Neural progenitor cell (in vitro differentiated cells): ENCODE results near the gene IFNLR1. TPM values are rescaled to one million over a fixed set of nuclear protein-coding genes. Genes with fewer than 3 reads are reported as not detected.
A peak's percentile ranks its signal among the peaks of the same experiment; 100 is the strongest.

ENCODE experiments used
- DNase-seq: peaks from one replicate; pipeline ENCODE4 v3.0.0-alpha.2; 2016; ENCODE audit warnings: low spot score
- H2AFZ ChIP-seq: fragments of 200-600 bp; sonication (generic); replicated peaks from 2 replicates; pipeline ENCODE4 v1.6.1; 2016; ENCODE audit warnings: antibody characterized with exemption
- H3F3A ChIP-seq: fragments of 200-600 bp; sonication (generic); 2 replicates; pipeline ENCODE4 v1.6.1; 2016; ENCODE audit warnings: antibody characterized with exemption, low read depth
- H3K27ac ChIP-seq: fragments of 200-600 bp; sonication (generic); 2 replicates; pipeline ENCODE4 v1.5.1; 2016; ENCODE audit warnings: mild to moderate bottlenecking
- H3K27me3 ChIP-seq: fragments of 200-600 bp; sonication (generic); 2 replicates; pipeline ENCODE4 v1.6.1; 2016; ENCODE audit warnings: mild to moderate bottlenecking, moderate library complexity
- H3K36me3 ChIP-seq: fragments of 200-600 bp; sonication (generic); 2 replicates; pipeline ENCODE4 v1.5.1; 2016
- H3K4me1 ChIP-seq: fragments of 200-600 bp; sonication (generic); 2 replicates; pipeline ENCODE4 v1.6.1; 2016; ENCODE audit warnings: mixed run types
- H3K4me2 ChIP-seq: fragments of 200-600 bp; sonication (generic); 2 replicates; pipeline ENCODE4 v1.6.1; 2016
- H3K4me3 ChIP-seq: fragments of 200-600 bp; sonication (generic); 2 replicates; pipeline ENCODE4 v1.5.1; 2016
- H3K79me2 ChIP-seq: fragments of 200-600 bp; sonication (generic); 2 replicates; pipeline ENCODE4 v1.6.1; 2016; ENCODE audit warnings: low read depth
- H3K9ac ChIP-seq: fragments of 200-600 bp; sonication (generic); 2 replicates; pipeline ENCODE4 v1.6.1; 2016
- H3K9me3 ChIP-seq: fragments of 200-600 bp; sonication (generic); 2 replicates; pipeline ENCODE4 v1.5.1; 2016; ENCODE audit warnings: low read depth
- H4K20me1 ChIP-seq: fragments of 200-600 bp; sonication (generic); 2 replicates; pipeline ENCODE4 v1.6.1; 2016; ENCODE audit warnings: low read depth
- H3K27ac Mint-ChIP-seq: 3 replicates; pipeline ENCODE4 v1.8.0; 2021; ENCODE audit warnings: mixed read lengths
- H3K27me3 Mint-ChIP-seq: 2 replicates; pipeline ENCODE4 v1.8.0; 2022; ENCODE audit warnings: low read depth, mild to moderate bottlenecking, inconsistent platforms, moderate library complexity, mixed read lengths; ENCODE audit not compliant: insufficient read depth
- H3K36me3 Mint-ChIP-seq: 3 replicates; pipeline ENCODE4 v1.8.0; 2021; ENCODE audit warnings: mixed read lengths
- H3K4me1 Mint-ChIP-seq: 3 replicates; pipeline ENCODE4 v1.8.0; 2021; ENCODE audit warnings: mixed read lengths
- H3K4me3 Mint-ChIP-seq: 3 replicates; pipeline ENCODE4 v1.8.0; 2021; ENCODE audit warnings: mild to moderate bottlenecking, moderate library complexity, mixed read lengths
- H3K9me3 Mint-ChIP-seq: 3 replicates; pipeline ENCODE4 v1.8.0; 2020; ENCODE audit warnings: mixed read lengths
- EZH2 ChIP-seq: fragments of 200-600 bp; sonication (generic); IDR thresholded peaks from 2 replicates; pipeline ENCODE4 v1.6.1; 2017; ENCODE audit warnings: antibody characterized with exemption, mild to moderate bottlenecking, moderate library complexity
- EZH2phosphoT487 ChIP-seq: fragments of 200-600 bp; sonication (generic); IDR thresholded peaks from 2 replicates; pipeline ENCODE4 v1.6.1; 2017; ENCODE audit warnings: antibody characterized with exemption
- total RNA-seq: library from RNA; depleted of rRNA; stranded (reverse); fragments of >200 nt; gene quantifications from 2 replicates; pipeline ENCODE4 v1.2.3, GENCODE V29; 2015; ENCODE audit warnings: low replicate concordance
- TF ChIP-seq, protein P1 (sequence below): fragments of 200-600 bp; sonication (generic); IDR thresholded peaks from 2 replicates; pipeline ENCODE4 v1.5.1; 2017; ENCODE audit warnings: antibody characterized with exemption, mild to moderate bottlenecking

IFNLR1 gene
- total RNA-seq, 1 donor from 2014 or later, result 3.3 TPM

DNA sequence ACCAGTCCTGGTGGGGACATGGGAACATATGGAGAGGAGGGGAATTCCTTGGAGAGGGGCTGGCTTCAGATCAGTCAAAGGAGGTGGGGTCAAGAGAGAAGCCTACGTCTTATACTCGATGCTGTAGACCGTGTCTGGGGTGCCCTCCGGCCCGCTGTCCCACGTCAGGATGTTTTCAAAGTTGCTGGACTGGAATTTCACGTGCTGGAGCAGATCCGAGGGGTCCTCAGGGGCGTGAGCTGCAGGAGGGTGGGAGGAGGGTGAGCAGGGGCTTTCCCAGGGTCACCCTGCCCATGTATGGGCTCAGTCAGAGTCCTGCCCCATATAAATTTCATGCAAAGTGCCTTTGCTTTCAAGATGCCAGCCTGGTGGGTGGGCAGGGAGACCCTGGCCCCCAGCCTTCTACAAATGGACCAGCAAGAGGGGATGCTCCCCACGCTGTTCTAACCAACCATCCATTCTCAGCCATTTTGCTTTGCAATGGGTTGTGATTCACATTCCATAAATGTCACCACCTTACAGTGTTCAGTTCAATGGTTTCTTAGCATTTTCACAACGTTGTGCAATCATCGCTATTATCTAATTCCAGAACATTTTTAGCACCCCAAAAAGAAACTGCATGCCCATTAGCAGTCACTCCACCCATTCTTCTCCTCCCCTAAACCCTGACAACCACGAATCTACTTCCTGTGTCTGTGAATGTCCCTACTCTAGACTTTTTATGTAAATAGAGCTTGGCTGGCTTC is 48.4 kb downstream of the IFNLR1 start:
- TF ChIP-seq, protein P1, sequence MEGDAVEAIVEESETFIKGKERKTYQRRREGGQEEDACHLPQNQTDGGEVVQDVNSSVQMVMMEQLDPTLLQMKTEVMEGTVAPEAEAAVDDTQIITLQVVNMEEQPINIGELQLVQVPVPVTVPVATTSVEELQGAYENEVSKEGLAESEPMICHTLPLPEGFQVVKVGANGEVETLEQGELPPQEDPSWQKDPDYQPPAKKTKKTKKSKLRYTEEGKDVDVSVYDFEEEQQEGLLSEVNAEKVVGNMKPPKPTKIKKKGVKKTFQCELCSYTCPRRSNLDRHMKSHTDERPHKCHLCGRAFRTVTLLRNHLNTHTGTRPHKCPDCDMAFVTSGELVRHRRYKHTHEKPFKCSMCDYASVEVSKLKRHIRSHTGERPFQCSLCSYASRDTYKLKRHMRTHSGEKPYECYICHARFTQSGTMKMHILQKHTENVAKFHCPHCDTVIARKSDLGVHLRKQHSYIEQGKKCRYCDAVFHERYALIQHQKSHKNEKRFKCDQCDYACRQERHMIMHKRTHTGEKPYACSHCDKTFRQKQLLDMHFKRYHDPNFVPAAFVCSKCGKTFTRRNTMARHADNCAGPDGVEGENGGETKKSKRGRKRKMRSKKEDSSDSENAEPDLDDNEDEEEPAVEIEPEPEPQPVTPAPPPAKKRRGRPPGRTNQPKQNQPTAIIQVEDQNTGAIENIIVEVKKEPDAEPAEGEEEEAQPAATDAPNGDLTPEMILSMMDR, result no peak
- TF ChIP-seq EZH2 (no peak), EZH2phosphoT487 (no peak)
- peaks cover 14% of the 10 kb centered on the region for H3K4me1 Mint-ChIP-seq
- no peaks in the 10 kb centered on the region for H3K36me3 ChIP-seq
- H3K27ac Mint-ChIP-seq, result peak overlapping the region; percentile 29
- DNase-seq, result no peak
- H2AFZ ChIP-seq, result no peak overlapping the region
- no peak overlapping the region for H3K4me3 ChIP-seq
- no peak overlapping the region for H3K4me3 Mint-ChIP-seq
- H3K27ac ChIP-seq, result no peak overlapping the region
- H3K9me3 ChIP-seq, result no peaks in the 10 kb centered on the region
- no peak overlapping the region for H3K9ac ChIP-seq
- H4K20me1 ChIP-seq, result no peaks in the 10 kb centered on the region
- H3K4me2 ChIP-seq, result no peak overlapping the region
- no peaks in the 10 kb centered on the region for H3K4me1 ChIP-seq
- no peaks in the 10 kb centered on the region for H3K27me3 ChIP-seq
- H3K36me3 Mint-ChIP-seq, result no peaks in the 10 kb centered on the region
- no peaks in the 10 kb centered on the region for H3F3A ChIP-seq
- H3K27me3 Mint-ChIP-seq, result peaks cover 18% of the 10 kb centered on the region
- H3K9me3 Mint-ChIP-seq, result no peaks in the 10 kb centered on the region
- no peaks in the 10 kb centered on the region for H3K79me2 ChIP-seq

DNA sequence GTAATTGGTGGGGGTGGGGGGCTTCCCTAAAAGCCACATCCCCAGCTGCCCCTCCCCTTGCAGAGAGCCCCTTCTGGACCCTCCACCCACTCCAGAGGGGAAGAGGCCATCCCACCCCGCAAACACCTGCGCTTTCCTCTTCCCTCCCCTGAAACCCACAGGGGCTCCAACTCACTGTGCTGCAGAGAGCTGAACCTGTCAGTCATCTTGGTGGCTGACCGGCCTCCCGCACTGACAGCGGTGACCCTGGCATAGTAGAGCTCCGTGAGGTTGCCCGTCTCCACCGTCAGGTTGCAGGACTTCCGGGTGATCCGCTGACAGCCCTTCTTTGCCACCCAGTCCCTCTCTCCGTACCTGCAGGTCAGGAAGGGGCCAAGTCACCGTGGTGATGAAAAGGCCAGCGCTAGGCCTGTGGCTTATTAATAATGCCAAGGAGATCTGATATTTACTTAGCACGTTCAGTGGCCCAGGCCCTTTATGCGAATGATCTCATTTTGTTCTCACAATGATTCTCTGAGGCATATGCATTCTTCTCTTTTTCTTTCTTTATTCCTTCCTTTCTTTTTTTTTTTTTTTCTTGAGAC is 50.0 kb downstream of the IFNLR1 start:
- Mint-ChIP-seq H3K36me3 (no peaks in the 10 kb centered on the region), H3K4me3 (no peak overlapping the region), H3K27ac (peak overlapping the region; percentile 52), H3K4me1 (peaks cover 14% of the 10 kb centered on the region), H3K27me3 (peaks cover 16% of the 10 kb centered on the region), H3K9me3 (peaks cover 2% of the 10 kb centered on the region)
- H2AFZ ChIP-seq, result no peak overlapping the region
- H3K9ac ChIP-seq, result no peak overlapping the region
- no peak for DNase-seq
- no peak overlapping the region for H3K4me2 ChIP-seq
- H4K20me1 ChIP-seq, result no peaks in the 10 kb centered on the region
- no peaks in the 10 kb centered on the region for H3K27me3 ChIP-seq
- no peak overlapping the region for H3K4me3 ChIP-seq
- H3K27ac ChIP-seq, result no peak overlapping the region
- H3K4me1 ChIP-seq, result no peaks in the 10 kb centered on the region
- no peaks in the 10 kb centered on the region for H3K9me3 ChIP-seq
- H3F3A ChIP-seq, result no peaks in the 10 kb centered on the region
- no peak for TF ChIP-seq EZH2phosphoT487
- TF ChIP-seq, protein P1, result no peak
- no peak for TF ChIP-seq EZH2
- no peaks in the 10 kb centered on the region for H3K36me3 ChIP-seq
- no peaks in the 10 kb centered on the region for H3K79me2 ChIP-seq

DNA sequence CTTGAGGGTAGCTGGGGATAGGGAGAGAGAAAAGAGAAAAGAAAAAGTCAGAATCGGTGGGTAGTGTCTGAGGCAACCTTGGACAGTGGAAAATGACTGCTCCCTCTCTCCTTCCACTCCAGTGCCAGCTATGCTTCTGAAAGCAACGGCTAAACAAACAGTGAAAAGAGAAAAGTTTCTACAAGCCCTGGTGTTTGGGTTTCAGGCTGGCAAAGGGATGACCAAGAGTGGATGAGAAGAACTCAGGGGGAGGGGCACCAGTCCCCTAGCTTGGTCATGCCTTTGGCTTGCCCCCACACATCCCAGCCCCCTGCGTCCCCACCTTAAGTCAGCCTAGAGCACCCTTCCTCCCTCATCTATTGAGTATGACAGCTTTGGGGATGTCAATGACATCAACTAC is 52.7 kb downstream of the IFNLR1 start:
- H3K27me3 ChIP-seq, result no peaks in the 10 kb centered on the region
- H3K27ac ChIP-seq, result no peak overlapping the region
- H3K4me1 Mint-ChIP-seq, result peaks cover 14% of the 10 kb centered on the region
- no peaks in the 10 kb centered on the region for H3K79me2 ChIP-seq
- H3K4me2 ChIP-seq, result no peak overlapping the region
- H3K36me3 ChIP-seq, result no peaks in the 10 kb centered on the region
- H3K4me1 ChIP-seq, result no peaks in the 10 kb centered on the region
- no peaks in the 10 kb centered on the region for H3K9me3 ChIP-seq
- no peak overlapping the region for H3K27ac Mint-ChIP-seq
- no peaks in the 10 kb centered on the region for H3F3A ChIP-seq
- DNase-seq, result no peak
- H3K9ac ChIP-seq, result no peak overlapping the region
- no peak for TF ChIP-seq EZH2phosphoT487
- no peak for TF ChIP-seq EZH2
- TF ChIP-seq, protein P1, result no peak
- no peak overlapping the region for H3K4me3 ChIP-seq
- H2AFZ ChIP-seq, result peak overlapping the region; percentile 14
- H3K27me3 Mint-ChIP-seq, result peaks cover 11% of the 10 kb centered on the region
- H3K4me3 Mint-ChIP-seq, result no peak overlapping the region
- H3K9me3 Mint-ChIP-seq, result peaks cover 2% of the 10 kb centered on the region
- no peaks in the 10 kb centered on the region for H3K36me3 Mint-ChIP-seq
- no peaks in the 10 kb centered on the region for H4K20me1 ChIP-seq
